SK-N-MC (cell line): ENCODE data around the gene CLIP4.

Experiments used
- EZH2 ChIP-seq: fragments of 200-600 bp; sonication (generic); IDR thresholded peaks from one replicate; pipeline ENCODE4 v1.6.1; 2017; ENCODE audit warnings: antibody characterized with exemption
- FOXP2 ChIP-seq: optimal IDR thresholded peaks from 2 replicates; pipeline ENCODE3; 2011; ENCODE audit warnings: mild to moderate bottlenecking, moderate library complexity; ENCODE audit not compliant: insufficient read depth; ENCODE audit errors: extremely low read length, control extremely low read depth
- POLR2AphosphoS5 ChIP-seq: IDR thresholded peaks from 2 replicates; pipeline ENCODE4 v1.6.1; 2012; ENCODE audit warnings: mild to moderate bottlenecking, low read depth, low read length, borderline replicate concordance

DNA sequence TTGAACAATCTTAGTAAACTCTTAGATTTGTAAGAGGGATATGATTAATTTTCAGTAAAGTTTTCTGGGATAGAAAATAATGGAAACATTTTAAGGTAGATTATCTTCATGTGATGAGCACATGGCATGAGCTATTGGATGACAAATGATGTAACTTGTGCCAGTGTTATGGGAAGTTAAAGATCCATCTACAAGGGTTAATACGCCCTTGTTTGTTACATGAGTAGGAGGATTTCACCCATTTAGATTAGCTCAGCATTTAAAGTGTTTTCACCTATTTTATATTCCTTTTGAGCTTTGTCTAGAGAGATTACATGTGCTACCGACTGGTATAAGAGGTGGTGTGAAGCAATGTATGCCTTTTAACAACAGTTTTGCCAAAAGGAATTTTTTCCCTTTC lies 5.6 kb downstream of the CLIP4 start:
- TF ChIP-seq EZH2 (no peak), POLR2AphosphoS5 (no peak), FOXP2 (no peak)
